PC-3 (cell line): ENCODE results near the gene EXOC6B. TPM values are rescaled to one million over a fixed set of nuclear protein-coding genes. Genes with fewer than 3 reads are reported as not detected.

Experiments used
- ATAC-seq: fragments of 200-7000 bp; cut with Tn5 transposase; 2 replicates; pipeline ENCODE4 v1.9.1; 2020; ENCODE audit warnings: mild to moderate bottlenecking, moderate library complexity
- BruUV-seq: library from RNA; stranded (reverse); fragments of 400-500 nt; replicated peaks from 2 replicates; lab custom pipeline; 2021; lab: Mats Ljungman, UMichigan
- CTCF ChIA-PET: fragments of 300-600 bp; sonication (Branson Sonifier 250); formaldehyde crosslinking; loops from one replicate; lab custom pipeline; 2022; ENCODE audit warnings: antibody characterized with exemption; lab: Charles Lee
- POLR2A ChIA-PET: fragments of 300-600 bp; sonication (Branson Sonifier 250); formaldehyde crosslinking; loops from one replicate; lab custom pipeline; 2022; ENCODE audit warnings: antibody characterized with exemption; ENCODE audit not compliant: unreplicated experiment; lab: Charles Lee
- DNase-seq: peaks from one replicate; pipeline ENCODE4 v3.0.0-alpha.2; 2015
- H2AFZ ChIP-seq: fragments of 300-600 bp; sonication (generic); 2 replicates; pipeline ENCODE4 v1.6.0; 2016; ENCODE audit warnings: antibody characterized with exemption, low read length
- H3F3A ChIP-seq: fragments of 300-600 bp; sonication (generic); one replicate; pipeline ENCODE4 v1.6.0; 2017; ENCODE audit warnings: antibody characterized with exemption, low read length, control low read depth, mild to moderate bottlenecking; ENCODE audit not compliant: unreplicated experiment
- H3K27ac ChIP-seq: fragments of 300-600 bp; sonication (generic); 2 replicates; pipeline ENCODE4 v1.5.1; 2016; ENCODE audit warnings: mild to moderate bottlenecking, low read length
- H3K27me3 ChIP-seq: fragments of 300-600 bp; sonication (generic); 2 replicates; pipeline ENCODE4 v1.6.1; 2016; ENCODE audit warnings: low read length, mixed read lengths
- H3K36me3 ChIP-seq: fragments of 300-600 bp; sonication (generic); 2 replicates; pipeline ENCODE4 v1.6.1; 2016; ENCODE audit warnings: low read depth, mixed run types, low read length, mixed read lengths
- H3K4me1 ChIP-seq: fragments of 300-600 bp; sonication (generic); 2 replicates; pipeline ENCODE4 v1.5.1; 2016; ENCODE audit warnings: low read length; ENCODE audit not compliant: insufficient read depth
- H3K4me2 ChIP-seq: fragments of 300-600 bp; sonication (generic); 2 replicates; pipeline ENCODE4 v1.6.0; 2016; ENCODE audit warnings: low read length
- H3K4me3 ChIP-seq: fragments of 300-600 bp; sonication (generic); 2 replicates; pipeline ENCODE4 v1.5.1; 2016; ENCODE audit warnings: mild to moderate bottlenecking, low read length, mixed read lengths
- H3K79me2 ChIP-seq: fragments of 300-600 bp; sonication (generic); 2 replicates; pipeline ENCODE4 v1.6.1; 2017; ENCODE audit warnings: low read length, mixed read lengths
- H3K9ac ChIP-seq: fragments of 300-600 bp; sonication (generic); 2 replicates; pipeline ENCODE4 v1.6.0; 2016; ENCODE audit warnings: mild to moderate bottlenecking, low read length
- H3K9me2 ChIP-seq: fragments of 300-600 bp; sonication (generic); replicated peaks from 2 replicates; pipeline ENCODE4 v1.6.1; 2016; ENCODE audit warnings: mixed run types, low read length, mixed read lengths
- H3K9me3 ChIP-seq: fragments of 300-600 bp; sonication (generic); 2 replicates; pipeline ENCODE4 v1.6.1; 2016; ENCODE audit warnings: low read length, mixed read lengths
- H4K20me1 ChIP-seq: fragments of 300-600 bp; sonication (generic); 2 replicates; pipeline ENCODE4 v1.6.1; 2016; ENCODE audit warnings: low read length, mixed read lengths
- CTCF ChIP-seq: fragments of 300-600 bp; sonication (generic); conservative IDR thresholded peaks from 2 replicates; pipeline ENCODE4 v1.5.1; 2017; ENCODE audit warnings: antibody characterized with exemption, low read depth, mild to moderate bottlenecking, low read length
- EZH2 ChIP-seq: fragments of 300-600 bp; sonication (generic); IDR thresholded peaks from one replicate; pipeline ENCODE4 v1.6.1; 2017; ENCODE audit warnings: antibody characterized with exemption, mild to moderate bottlenecking, low read length; ENCODE audit not compliant: unreplicated experiment
- EZH2phosphoT487 ChIP-seq: fragments of 300-600 bp; sonication (generic); IDR thresholded peaks from 2 replicates; pipeline ENCODE4 v1.6.1; 2018; ENCODE audit warnings: mild to moderate bottlenecking, antibody characterized with exemption, low read length, borderline replicate concordance
- intact Hi-C: fragments of 100-400 bp; cut with micrococcal nuclease; formaldehyde crosslinking; loops from 2 replicates; pipeline ENCODE4 v1.9.0; 2023
- total RNA-seq: library from RNA; depleted of rRNA; stranded (reverse); fragments of >200 nt; gene quantifications from 2 replicates; pipeline ENCODE4 v1.2.3, GENCODE V29; 2014

The EXOC6B gene
- total RNA-seq, 1 experiment from 2014 or later, result 13.9 TPM

GRCh38 chr2:72604468-72604867, 221.4 kb downstream of the EXOC6B start:
- Histone ChIP-seq H3K9me2 (no peaks in the 10 kb centered on the region), H3K4me3 (no peak overlapping the region), H4K20me1 (no peaks in the 10 kb centered on the region), H3K36me3 (no peaks in the 10 kb centered on the region), H3K27ac (no peak overlapping the region), H3F3A (no peaks in the 10 kb centered on the region), H3K27me3 (no peaks in the 10 kb centered on the region), H3K4me2 (no peak overlapping the region), H2AFZ (no peak overlapping the region), H3K9ac (no peak overlapping the region), H3K4me1 (peaks cover 6% of the 10 kb centered on the region; the same call in 1 of the 2 replicates), H3K79me2 (no peaks in the 10 kb centered on the region), H3K9me3 (no peaks in the 10 kb centered on the region)
- POLR2A ChIA-PET, result no interaction called here
- CTCF ChIA-PET, result no interaction called here
- no TSS peak for BruUV-seq
- ATAC-seq (no peak), DNase-seq (no peak)
- intact Hi-C loops, result no loop called here
- TF ChIP-seq EZH2phosphoT487, result no peak
- TF ChIP-seq CTCF, result no peak
- TF ChIP-seq EZH2, result no peak

GRCh38 chr2:72603481-72603880, 222.4 kb downstream of the EXOC6B start:
- no peak overlapping the region for H3K4me3 ChIP-seq
- CTCF ChIA-PET, result no interaction called here
- POLR2A ChIA-PET, result no interaction called here
- DNase-seq (peak; percentile 3), ATAC-seq (no peak)
- no peaks in the 10 kb centered on the region for H3K36me3 ChIP-seq
- H3K4me2 ChIP-seq, result no peak overlapping the region
- BruUV-seq, result no TSS peak
- no peaks in the 10 kb centered on the region for H3K9me2 ChIP-seq
- intact Hi-C loops, result no loop called here
- H3K27me3 ChIP-seq, result no peaks in the 10 kb centered on the region
- H4K20me1 ChIP-seq, result peaks cover under 1% of the 10 kb centered on the region; the same call in 1 of the 2 replicates
- no peak overlapping the region for H2AFZ ChIP-seq
- H3K79me2 ChIP-seq, result no peaks in the 10 kb centered on the region
- H3K9me3 ChIP-seq, result no peaks in the 10 kb centered on the region
- no peaks in the 10 kb centered on the region for H3F3A ChIP-seq
- TF ChIP-seq EZH2, result no peak
- no peak for TF ChIP-seq EZH2phosphoT487
- TF ChIP-seq CTCF, result no peak
- H3K27ac ChIP-seq, result no peak overlapping the region
- no peaks in the 10 kb centered on the region for H3K4me1 ChIP-seq
- no peak overlapping the region for H3K9ac ChIP-seq

DNA sequence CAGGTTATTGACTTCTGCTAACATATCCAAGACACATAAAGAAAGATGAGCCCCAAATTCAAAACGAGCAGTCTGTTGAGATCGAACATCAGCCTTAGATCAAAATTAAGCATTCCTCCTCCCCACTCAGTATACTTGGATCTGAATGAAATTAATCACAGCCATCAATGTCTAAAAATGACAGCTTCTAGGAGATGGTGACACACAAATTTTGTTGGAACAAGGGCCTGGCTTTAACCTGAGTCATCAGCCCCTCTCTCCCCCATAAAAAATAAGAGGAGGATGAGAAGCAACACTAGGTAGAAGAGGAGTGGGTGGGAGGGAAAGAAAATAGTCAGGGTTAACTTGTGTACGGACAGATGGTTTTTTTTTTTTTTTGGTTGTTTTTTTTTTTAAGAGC, 223.1 kb downstream of the EXOC6B start:
- H3K36me3 ChIP-seq, result no peaks in the 10 kb centered on the region
- ChIA-PET POLR2A (no interaction called here), CTCF (interaction anchor here (0.7 kb wide), 1 partner anchor 257 kb away, joined by 3 read pairs; no protein-coding TSS in a partner anchor)
- ATAC-seq, result no peak
- H3K4me3 ChIP-seq, result no peak overlapping the region
- TF ChIP-seq CTCF (no peak), EZH2phosphoT487 (no peak), EZH2 (no peak)
- no peaks in the 10 kb centered on the region for H3K4me1 ChIP-seq
- DNase-seq, result no peak
- no peaks in the 10 kb centered on the region for H3K27me3 ChIP-seq
- no peak overlapping the region for H2AFZ ChIP-seq
- no peak overlapping the region for H3K4me2 ChIP-seq
- no peak overlapping the region for H3K9ac ChIP-seq
- no peaks in the 10 kb centered on the region for H3K9me2 ChIP-seq
- no peaks in the 10 kb centered on the region for H3F3A ChIP-seq
- peaks cover 7% of the 10 kb centered on the region; the same call in 1 of the 2 replicates for H4K20me1 ChIP-seq
- H3K27ac ChIP-seq, result no peak overlapping the region
- H3K79me2 ChIP-seq, result no peaks in the 10 kb centered on the region
- intact Hi-C loops, result no loop called here
- no peaks in the 10 kb centered on the region for H3K9me3 ChIP-seq
- no TSS peak for BruUV-seq
